ENCODE results near the gene TPMT.

- TF ChIP-seq CBFB (CRISPR knock-in tag; IDR thresholded peaks at IDR 0.05; ENCODE audit: low read depth) (no peak), ESRRA (CRISPR knock-in tag; IDR thresholded peaks at IDR 0.05; ENCODE audit: borderline replicate concordance) (no peak), CTCF (IDR thresholded peaks at IDR 0.05) (no peak), NR1H2 (CRISPR knock-in tag; IDR thresholded peaks at IDR 0.05) (no peak)
Observed at GRCh38 chr6:18186540-18187250, 31.8 kb upstream of the TPMT start.

All from WTC11 (cell line).